HG02852 (cell line): ENCODE data around the gene PSMD4.
"Not testable (repeated sequence)": the region's sequence is repeated elsewhere in the genome, so short reads cannot be mapped to it uniquely, and the experiment has no call there.

Experiments
- ATAC-seq: cut with Tn5 transposase; IDR thresholded peaks from one replicate; pipeline ENCODE4 v1.9.1; 2021; ENCODE audit warnings: mild to moderate bottlenecking, moderate library complexity; ENCODE audit not compliant: unreplicated experiment

Gene PSMD4

DNA sequence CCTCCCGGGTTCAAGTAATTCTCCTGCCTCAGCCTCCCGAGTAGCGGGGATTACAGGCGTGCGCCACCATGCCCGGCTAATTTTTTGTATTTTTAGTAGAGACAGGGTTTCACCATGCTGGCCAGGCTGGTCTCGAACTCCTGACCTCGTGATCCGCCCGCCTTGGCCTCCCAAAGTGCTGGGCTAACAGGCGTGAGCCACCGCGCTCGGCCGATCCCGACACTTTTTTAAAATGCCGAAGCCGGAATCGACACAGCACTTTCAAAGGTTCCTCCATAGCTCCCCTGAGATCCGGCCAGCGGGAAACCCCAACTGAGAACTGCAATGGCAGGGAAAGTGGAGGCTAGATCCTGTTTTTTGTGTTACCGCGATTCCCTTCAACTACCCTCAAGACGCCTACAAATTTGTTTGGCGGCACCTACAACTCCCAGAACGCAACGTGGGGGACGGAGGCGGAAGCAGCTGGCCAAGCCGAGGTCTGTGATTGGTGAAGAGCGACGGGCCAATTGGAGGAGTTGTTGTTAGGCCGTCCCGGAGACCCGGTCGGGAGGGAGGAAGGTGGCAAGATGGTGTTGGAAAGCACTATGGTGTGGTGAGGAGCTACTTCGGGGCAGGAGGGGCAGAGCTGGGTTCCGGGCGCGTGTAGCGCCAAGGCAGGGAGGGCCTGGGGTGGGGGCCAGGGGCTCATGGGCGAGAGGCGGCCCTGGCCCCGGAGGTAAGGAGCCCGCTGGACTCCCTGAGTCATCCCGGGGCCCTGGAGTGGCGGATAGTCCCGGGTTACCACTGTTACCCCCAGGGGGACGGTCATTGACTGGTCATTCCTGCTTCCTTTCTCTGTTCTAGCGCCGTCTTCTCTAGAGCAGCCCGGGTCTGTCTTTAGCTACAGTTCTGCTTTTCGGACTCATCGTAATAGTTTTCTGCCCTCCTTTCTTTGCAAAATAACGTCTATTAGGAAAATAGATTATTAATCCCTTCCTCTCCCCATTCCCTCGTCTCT, at the start of gene PSMD4:
PSMD4 (plus strand) TSS at position 518 of the 997 bp plus-strand sequence; CDS start at position 567, 49 bp downstream.
- ATAC-seq: peak; percentile 93

DNA sequence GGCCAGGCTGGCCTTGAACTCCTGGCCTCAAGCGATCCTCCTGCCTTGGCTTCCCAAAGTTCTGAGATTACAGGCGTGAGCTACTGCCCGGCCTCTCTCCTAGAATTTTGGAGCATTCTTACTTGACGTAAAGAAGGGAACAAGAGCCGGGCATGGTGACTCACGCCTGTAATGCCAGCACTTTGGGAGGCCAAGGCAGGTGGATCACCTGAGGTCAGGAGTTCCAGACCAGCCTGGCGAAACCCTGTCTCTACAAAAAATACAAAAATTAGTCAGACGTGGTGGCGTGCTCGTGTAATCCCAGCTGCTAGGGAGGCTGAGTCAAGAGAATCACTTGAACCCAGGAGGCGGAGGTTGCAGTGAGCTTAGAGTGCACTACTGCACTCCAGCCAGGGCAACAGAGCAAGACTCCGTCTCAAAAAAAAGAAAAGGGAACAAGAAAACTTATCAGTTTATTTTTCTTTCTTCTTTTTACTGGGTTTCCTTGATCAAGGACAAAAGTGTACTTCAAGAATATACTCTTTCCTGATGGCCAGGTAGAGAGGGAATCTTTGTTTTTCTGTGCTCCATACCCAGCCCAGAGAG, 49.1 kb upstream of the PSMD4 start:
- ATAC-seq: not testable (repeated sequence)

DNA sequence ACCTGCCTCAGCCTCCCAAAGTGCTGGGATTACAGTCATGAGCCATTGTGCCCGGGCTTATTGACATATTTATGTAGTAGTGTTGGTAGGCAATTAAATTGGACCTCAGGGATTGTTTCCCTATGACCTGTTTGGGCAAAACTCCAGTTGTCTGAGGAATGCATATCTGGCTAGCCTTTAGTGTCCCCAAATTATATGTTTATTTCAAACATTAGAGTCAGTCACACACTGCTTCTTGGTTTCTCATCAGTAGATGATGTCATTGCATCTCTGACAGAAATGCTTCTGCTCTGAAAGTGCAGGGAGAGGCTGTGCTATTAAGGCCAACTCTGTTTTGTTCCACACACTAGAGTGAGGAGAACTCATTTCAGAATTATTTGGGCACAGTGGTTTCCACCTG, 43.7 kb upstream of the PSMD4 start:
- no peak for ATAC-seq

DNA sequence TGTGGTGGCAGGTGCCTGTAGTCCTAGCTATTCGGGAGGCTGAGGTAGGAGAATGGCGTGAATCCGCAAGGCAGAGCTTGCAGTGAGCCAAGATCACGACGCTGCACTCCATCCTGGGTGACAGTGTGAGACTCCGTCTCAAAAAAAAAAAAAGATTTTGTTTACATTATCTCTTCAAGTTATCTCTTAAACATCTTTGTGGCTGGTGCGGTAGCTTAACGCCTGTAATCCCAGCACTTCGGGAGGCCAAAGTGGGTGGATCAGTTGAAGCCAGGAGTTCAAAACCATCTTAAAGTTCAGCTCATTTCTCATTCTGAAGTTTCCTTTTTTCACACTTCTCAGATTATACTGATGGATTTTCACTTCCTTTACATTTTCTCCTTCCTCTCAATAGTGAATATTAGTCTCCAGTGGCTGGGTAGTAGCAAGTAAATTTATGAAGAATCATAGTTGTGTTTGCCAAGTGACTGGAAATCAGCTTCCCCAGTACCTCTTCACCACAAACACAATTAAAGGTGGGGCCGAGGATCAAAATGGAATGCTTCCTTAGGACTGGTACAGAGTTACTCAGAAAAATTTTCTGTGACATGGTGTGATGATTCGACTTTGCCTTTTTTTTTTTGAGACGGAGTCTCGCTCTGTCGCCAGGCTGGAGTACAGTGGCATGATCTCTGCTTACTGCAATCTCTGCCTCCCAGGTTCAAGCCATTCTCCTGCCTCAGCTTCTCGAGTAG, 42.4 kb upstream of the PSMD4 start:
- ATAC-seq: no peak

DNA sequence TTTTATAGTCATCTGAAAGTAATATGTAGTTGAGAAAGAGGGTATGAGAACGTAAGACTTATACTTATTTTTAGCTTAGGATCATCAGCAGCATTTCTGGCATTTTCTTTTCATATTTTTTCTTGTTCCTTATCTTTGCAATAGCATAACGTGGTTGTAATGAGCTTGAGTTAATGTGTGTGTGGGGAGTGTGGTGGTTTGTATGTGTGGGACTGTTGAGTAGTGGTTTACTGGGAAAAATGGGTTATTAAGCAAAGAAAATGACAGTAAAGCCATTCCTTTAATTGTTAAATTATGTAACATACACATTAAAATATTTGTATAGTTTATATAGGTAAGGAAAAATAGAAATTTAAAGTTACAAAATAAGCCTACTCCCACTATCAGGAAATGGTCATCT, 41.0 kb upstream of the PSMD4 start:
- no peak for ATAC-seq

DNA sequence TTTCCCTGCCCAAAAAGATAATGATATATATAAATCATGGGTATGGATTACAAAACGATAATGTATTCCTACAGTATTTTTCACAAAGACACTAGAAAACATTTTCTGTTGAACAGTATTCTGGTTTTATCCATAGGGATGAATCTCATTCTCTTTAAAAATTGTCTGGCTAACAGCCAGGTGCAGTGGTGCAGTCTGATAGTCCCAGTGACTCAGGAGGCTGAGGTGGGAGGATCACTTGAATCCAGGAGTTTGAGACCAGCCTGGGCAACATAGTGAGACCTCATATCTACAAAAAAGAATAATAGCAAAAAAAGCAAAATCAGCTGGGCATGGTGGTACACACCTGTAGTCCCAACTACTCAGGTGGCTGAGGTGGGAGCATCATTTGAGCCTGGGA, 32.9 kb upstream of the PSMD4 start:
- ATAC-seq: no peak

DNA sequence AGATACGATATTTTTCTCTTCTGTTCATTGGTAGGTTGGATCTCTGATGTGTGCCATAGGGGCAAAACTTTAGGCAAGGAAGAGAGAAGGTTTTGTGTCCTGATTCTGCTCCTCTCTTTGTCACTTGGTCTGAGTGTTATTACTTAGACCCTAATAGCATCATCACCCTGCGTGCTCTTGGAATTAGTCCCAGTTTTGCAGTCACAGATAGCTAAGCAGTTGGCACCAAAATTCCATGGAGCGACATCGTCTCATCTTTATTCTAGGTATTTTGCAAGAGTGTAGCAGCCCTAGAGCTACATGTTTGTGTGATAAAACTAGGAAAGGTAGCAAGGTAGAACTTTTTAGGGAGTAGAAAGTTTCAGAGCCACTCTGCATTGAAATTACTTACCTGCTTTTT, 32.4 kb upstream of the PSMD4 start:
- no peak for ATAC-seq

DNA sequence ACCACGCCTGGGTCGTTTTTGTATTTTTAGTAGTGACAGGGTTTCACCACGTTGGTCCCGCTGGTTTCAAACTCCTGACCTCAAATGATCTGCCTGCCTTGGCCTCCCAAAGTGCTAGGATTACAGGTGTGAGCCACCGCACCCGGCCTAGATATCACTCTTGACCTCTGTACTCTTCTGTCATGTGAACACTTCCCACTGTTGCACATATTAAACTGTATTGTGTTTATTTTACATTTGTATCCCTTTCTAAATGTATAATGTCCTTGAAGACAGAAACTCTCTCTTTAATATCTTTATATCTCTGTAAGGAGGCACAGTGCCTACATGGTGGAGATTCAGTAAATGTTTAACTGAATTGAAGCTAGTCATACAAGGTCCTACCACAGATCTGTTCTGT, 19.3 kb upstream of the PSMD4 start:
- no peak for ATAC-seq

DNA sequence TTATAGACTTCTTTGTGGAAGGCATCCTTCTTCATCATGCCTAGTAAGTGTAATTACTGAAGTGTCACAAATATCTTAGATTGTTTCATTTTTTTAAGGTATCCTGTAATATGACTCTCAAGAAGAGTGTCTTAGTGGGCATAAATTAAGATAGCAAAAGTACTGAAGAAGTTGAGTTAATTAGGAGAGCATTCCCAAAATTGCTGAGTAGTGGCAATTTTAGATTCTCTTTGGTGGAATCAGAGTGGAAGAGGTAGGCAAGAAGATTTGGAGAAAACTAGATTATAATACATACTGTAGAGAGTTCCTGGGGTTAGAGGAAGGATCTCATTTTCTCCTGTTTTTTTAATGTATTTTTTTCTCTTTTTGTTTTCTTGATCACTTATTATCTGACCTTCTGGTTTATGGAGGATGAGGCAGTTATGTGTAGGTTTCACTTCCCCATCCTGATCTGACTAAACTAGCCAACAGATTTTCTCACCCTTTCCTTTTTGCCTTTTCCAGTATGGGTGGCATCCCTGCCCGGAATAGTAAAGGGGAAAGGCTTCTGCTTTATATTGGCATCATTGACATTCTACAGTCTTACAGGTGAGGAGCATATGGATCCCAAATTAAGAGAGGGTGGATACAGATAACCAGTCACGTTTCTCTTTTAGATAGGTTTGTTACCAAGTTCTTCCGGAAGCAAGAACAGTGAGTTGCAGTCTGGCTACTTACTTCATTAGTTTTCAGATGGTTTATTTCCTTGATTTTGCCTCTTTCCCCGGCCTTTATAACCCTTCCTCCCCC, 16.7 kb upstream of the PSMD4 start:
- ATAC-seq: no peak

DNA sequence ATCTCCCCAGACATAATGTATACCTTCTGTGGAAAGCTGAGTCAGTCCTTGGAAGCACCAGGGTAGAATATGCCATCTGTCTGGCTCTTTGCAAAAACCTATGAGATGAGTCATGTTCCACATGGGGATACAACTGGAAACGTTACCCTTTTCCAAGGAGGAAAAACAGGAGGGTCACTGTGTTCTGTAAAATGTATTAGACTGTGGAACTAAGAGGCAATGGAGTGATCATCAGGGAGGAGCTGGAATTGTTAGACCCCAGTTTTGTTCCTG, 16.1 kb upstream of the PSMD4 start:
- ATAC-seq: no peak

DNA sequence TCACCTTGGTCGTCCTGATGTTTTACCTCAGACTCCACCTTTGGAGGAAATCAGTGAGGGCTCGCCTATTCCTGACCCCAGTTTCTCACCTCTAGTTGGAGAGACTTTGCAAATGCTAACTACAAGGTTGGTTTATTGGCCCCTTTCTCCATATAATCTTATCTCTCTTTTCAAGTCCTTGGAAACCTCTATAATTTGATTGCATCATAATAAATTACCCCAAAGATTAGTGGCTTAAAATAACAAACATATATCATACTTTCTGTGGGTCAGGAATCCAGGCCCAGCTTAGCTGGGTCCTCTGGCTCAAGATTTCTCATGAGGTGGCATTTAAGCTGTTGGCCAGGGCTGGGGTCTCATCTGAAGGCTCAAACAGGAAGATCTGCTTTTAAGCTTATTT, 12.1 kb upstream of the PSMD4 start:
- ATAC-seq: no peak

DNA sequence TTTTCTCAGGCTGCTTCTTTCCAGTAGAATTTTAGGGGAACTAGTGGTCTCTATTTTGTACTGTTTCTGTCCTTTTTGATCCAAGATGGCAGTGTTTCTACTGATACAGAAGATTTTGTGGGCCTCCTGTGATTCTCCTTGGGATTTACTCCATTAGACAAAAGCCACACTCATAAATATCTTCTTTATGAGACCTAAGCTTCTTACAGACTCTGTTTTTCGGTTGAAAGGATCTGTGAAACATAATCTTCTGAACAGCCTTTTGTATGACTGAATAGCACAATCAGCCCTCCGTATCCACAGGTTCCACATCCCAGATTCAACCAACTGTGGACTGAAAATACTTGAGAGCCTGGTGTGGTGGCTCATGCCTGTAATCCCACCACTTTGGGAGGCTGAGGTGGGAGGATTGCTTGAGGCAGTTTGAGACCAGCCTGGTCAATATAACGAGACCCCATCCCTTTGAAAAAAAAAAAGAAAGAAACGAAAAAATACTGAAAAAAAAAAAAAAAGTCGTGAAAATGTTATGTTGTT, 10.8 kb upstream of the PSMD4 start:
- ATAC-seq: no peak

DNA sequence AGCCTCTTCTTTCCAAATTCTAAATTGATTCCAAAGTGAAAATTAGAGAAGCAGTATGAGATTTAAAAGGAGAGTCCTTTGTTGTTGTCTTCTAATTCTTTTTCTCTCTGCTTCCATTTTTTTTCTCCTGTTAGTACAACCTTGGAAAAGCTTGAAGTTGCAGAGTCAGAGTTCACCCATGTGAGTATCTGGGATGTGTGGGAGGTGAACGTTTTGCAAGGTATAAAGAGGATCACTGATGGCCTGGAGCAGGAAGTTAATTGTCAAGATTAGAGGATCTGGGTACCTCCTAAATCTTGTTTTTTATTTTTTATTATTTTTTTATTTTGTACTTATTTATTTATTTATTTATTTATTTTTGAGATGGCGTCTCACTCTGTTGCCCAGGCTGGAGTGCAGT, 7.7 kb upstream of the PSMD4 start:
- no peak for ATAC-seq

DNA sequence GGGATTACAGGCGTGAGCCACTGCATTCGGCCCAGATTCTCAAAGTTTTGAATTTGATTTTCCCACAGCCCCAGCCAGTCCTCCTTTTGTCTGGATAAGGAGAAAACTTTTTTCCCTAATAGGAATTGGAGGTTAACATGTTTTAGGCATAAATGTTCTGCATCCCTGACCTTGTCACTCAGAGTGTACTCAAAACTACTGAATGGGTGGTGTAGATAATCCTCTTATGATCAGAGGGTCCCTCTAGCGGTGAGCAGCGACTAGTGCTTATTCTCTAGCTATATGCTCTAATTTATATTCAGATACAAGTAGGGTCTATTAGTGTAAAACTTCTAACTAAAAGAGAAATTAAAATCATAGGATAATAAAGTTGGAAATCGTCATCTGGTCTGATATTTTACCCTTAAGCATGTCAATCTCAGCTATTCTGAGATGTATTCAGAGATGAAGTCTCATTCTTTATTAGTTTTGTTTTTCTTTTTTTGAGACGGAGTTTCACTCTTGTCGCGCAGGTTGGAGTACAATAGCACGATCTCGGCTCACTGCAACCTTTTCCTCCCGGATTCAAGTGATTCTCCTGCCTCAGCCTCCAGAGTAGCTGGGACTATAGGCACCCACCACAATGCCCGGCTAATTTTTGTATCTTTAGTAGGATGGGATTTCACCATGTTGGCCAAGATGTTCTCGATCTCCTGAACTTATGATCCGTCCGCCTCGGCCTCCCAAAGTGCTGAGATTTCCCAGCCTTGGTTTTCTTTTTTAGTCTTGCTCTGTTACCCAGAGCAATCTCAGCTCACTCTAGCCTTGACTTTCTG, 2.7 kb upstream of the PSMD4 start:
- ATAC-seq: no peak

DNA sequence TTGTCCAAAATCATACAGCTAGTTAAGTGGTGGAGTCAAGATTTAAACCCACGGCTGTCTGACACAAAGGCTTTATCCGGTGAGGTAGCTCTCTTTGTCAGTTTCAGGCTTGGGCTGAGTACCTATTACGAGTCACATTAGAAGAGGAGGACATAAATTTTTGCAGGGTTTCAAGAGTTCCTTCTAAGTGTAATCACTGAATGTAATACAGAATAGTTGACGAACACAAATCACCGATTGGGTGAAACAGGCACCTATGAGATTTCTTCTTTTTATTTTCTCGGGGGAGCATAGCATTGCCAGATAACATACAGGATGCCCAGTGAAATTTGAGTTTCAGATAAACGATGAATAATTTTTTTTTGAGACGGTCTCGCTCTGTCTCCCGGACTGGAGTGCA, 847 bp downstream of the PSMD4 start:
- ATAC-seq: no peak

DNA sequence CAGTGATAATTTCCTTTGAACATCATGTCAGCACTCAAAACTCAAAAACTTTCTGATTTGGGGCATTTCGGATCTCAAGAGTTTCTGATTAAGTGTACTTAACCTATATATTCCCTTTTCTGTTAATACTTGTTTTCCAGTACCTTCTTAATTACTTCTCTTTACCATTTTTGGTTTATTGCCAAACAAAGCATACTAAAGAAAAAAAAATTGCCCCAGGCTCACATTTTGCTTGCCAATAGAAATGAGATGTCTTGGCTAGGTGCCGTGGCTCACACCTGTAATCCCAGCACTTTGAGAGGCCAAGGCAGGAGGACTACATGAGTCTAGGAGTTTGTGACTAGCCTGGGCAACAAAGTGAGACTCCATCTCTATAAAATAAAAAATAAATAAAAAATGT, 4.8 kb downstream of the PSMD4 start:
- ATAC-seq: no peak

DNA sequence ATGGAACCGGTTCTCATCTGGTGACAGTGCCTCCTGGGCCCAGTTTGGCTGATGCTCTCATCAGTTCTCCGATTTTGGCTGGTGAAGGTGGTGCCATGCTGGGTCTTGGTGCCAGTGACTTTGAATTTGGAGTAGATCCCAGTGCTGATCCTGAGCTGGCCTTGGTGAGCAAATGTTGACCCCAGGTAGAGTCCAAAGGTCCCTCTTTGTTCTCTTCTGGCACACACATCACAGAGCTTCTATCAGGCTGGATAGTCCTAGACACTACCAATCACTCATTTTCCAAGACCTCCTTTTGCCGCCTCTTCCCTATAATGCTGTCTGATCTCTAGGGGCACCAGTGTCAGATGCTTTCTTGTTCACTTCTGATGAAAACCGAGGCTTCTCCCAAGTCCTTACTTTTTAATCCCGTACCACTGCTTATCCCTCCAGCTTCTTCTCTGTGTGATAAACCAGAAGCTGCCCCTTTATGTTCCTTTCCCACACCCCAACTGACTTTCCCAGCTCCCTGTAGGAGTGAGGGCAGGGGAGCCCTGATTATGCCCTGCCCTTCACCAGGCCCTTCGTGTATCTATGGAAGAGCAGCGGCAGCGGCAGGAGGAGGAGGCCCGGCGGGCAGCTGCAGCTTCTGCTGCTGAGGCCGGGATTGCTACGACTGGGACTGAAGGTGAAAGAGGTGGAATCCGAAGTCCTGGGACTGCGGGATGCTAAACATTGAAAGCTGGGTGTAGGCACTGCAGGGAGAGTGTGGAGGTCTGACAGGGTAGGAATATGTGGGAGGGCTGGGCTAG, 11.1 kb downstream of the PSMD4 start:
- ATAC-seq: no peak

DNA sequence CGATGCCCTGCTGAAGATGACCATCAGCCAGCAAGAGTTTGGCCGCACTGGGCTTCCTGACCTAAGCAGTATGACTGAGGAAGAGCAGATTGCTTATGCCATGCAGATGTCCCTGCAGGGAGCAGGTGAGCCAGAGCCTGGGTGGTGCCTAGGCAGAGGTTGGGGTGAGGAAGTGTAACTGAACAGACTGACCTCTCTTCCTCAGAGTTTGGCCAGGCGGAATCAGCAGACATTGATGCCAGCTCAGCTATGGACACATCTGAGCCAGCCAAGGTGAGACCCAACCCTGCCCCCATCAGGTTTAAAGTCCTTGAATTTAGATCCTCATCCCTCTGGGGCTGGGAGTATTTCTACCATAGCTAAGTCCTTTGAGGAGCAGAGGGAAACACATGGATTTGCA, 11.8 kb downstream of the PSMD4 start:
- ATAC-seq: no peak

DNA sequence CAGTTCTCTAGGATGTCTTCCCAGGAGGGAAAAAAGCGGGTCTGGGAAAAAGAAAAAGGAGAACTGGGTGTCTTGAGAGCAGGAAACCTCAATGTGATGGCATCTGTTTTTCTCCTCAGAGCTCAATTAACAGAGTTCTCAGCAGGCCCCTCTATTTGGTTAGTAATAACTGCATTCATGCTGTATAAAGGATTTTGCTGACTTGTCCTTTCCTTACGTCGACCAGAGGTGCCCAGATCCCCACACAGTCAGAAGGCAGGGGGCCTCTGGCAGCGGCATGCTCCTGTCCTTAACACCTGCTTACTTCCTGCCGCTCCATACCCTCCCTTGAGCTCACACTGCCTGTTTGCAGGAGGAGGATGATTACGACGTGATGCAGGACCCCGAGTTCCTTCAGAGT, 12.3 kb downstream of the PSMD4 start:
- no peak for ATAC-seq
